ENCODE data around the gene PLA2G7.

Gene PLA2G7

DNA sequence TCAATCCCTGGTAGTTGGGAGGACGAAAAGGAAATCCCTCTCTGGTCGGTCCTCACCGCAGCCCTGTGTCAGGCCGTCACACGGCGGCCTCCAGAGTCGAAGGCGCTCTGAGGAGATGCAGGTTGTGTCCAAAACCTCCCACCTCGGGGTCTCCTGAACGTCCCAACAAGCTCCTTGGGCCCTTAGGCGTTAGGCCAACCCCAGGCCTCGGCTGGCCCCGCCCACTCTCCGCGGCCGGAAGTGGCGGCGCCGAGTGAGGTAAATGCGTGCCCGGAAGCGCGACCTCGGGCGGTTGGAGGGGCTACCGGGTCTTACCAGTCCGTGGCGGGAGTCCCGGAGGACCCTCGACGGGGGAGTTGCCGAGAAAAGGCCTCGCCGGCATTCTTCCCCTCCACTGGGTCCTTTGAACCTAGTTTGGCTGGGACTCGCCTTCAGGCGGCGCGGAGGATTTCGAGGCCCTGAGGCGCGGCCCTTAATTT, 47.5 kb downstream of the PLA2G7 start, which contains the start of gene TDRD6:
TDRD6 (plus strand) TSS at position 267 of the 479 bp plus-strand sequence. CDS start 244 bp downstream, outside the sequence.
- DNase-seq, result no peak

DNA sequence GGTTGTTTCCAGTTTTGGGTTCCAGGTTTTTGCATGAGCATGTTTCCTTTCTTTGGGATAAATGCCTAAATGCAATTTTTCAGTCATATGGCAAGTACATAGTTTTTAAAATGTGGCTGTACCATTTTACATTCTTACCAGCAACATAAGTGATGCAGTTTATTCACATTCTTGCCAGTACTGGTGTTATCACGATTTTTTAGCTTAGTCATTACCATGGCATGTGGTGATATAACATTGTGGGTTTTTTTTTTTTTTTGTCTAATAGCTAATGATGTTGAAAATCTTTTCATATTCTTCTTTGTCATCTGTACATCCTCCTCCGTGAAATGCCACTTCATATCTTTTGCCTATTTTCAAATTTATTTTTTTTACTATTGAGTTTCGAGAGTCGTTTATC, 50.4 kb downstream of the PLA2G7 start:
- no peak for DNase-seq

DNA sequence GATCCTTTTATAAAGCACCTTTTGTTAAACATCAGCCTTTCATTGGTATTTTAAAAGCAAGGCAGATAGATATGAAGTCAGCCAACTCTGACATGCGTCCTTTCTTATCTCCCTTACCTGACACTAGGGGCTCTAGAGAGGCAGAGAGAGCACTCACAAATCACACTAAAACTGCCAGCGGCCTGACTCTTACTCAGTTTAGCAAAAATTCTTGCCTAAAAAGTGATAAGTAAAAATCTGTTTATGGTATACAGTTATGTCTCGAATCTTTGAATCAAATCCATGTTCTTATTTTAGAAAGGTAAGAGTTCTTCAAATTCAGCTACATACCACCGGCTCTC, 57.9 kb downstream of the PLA2G7 start:
- DNase-seq, result no peak

DNA sequence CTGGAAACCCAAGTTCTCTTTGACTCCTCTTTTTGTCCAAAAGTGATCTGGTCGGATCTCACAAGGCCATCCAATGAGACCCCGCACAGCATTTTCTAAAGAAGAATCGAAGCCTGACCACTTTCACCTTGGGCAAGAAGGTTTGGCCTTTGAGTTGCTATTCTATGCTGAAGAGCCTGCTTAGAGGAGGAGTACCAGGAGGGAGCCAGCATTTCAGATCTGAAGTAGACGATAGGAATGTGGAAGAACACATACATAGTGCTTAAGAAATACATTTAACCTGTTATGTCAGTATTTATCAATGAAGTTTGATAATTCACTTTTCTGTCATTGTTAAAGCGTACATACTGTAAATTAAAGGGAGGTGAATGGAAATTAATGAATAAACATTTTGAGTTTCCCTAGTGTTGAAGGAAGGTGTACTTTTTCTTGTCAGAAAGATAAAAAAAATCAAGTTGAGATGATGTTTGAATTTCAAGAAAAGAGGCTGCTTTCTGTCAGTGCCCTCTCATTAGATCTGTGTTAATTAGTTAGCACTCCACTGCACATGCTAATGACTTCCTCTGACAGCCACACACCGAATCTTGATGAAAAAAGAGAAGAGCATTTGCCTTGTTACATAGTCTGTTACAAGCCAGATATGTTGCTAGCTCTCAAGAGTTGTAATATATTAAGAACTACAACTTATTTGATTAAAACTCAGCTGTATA, 58.4 kb downstream of the PLA2G7 start:
- DNase-seq, result no peak

DNA sequence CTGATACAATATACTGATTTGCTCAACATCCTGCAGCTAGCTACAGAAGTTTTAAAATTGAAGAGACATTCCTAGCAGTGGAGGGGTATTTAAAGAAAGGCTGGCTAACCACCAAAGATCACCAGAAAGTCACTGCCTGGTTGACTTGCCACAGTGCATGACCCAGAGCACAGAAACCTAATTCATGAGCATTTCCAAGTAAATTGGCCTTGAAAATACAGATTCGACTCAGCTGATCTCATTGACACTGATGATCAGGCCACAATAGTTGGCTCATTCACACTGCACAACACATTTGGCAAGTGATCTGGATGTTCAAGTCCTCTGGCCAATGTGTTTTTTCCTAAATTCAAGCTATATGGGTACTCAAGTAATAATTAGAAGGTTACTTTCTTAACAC, 60.8 kb downstream of the PLA2G7 start:
- DNase-seq, result no peak

DNA sequence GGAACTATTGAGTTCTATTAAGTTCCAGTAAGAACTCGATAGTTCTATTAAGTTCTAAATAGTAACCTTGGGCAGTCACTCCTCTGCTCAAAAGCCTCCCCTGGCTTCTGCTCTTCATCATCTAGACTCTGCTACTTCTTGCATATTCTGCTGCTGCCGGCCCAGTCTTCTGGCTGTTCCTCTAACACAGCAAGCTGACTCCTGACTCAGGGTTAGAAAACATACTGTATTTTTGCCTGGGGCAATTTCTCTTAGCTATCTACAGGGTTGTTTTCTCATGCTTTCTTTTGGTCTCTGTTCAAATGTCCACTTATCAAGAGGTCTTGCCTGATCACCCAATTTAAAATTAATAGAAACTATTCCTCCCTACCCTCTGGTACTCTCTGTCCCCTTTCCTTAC, 67.8 kb downstream of the PLA2G7 start:
- no peak for DNase-seq

DNA sequence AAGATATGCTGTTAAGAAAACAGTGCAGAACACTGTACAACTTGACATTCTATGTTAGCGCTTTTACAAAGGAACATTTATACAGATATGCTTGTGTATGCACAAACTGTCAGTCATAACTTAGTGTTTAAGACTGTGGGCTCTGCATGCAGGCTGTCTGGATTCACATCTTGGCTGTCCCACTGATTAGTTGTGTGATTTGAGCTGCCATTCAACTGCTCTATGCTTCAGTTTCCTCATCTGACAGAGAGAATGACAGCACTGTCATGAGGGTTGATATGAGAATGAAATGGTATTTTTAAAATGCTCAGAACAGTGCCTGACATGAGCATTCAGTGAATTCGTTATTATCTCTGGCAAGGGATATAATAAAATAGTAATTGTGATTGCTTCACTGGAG, 73.7 kb downstream of the PLA2G7 start:
- no peak for DNase-seq

DNA sequence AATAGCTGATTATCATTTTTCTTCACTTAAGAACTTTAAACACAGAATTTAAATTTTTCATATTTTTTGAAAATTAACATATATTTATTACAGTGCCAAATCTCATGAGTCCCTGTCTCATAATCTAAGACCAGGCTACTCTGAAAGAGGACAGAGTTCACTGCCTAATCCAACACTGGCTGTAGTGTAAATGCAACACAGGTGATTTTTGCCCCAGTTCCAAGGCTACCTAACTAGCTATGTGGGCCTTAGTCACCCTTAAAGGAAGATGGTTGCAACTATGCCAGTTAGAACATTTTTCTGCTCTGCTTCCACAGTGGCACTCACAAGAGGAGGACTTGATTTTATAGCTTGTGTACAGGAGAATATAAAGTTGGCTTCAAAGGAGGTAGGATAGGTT, 77.5 kb downstream of the PLA2G7 start:
- DNase-seq, result no peak

DNA sequence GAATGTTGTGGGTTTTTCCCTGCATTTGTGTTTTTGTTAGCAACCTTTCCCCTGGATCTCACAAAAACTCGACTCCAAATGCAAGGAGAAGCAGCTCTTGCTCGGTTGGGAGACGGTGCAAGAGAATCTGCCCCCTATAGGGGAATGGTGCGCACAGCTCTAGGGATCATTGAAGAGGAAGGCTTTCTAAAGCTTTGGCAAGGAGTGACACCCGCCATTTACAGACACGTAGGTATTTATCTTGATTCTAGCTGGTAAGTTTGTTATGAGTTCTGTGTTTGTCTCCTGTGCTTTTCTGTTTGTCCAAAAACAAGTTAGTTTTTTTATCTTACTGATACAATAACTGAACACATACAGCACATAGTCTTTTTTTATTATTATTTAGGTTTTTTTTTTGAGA, 79.4 kb downstream of the PLA2G7 start:
- no peak for DNase-seq

Measured in NCI-H446 treated with DMSO at 0.1 percent for 48 hours (cell line).